ENCODE data around the gene TOGARAM1. TPM values are rescaled to one million over a fixed set of nuclear protein-coding genes. Genes with fewer than 3 reads are reported as not detected.

The TOGARAM1 gene
- total and polyA plus RNA-seq, 12 donors = 3.7 to 25.2 (median 21.8) TPM

GRCh38 chr14:45096218-45096617, 134.2 kb downstream of the TOGARAM1 start:
- Histone ChIP-seq H3K27me3 (no peaks in the 10 kb centered on the region), H3K4me1 (peaks cover 0 to 10% (median 8%) of the 10 kb centered on the region in 9 donors), H3K36me3 (peaks cover 0 to 76% (median 35%) of the 10 kb centered on the region in 9 donors), H3K9me3 (no peaks in the 10 kb centered on the region), H3K27ac (no peak overlapping the region), H3K4me3 (no peak overlapping the region)
- intact Hi-C loops (cut with DNase I) = loop anchor here in 1 of 10 donors (5.0 kb wide), 1 partner anchor 36 kb away; the partner anchor contains the start of gene FKBP3
- DNase-seq = no peak
- no peak for TF ChIP-seq CTCF (IDR thresholded peaks at IDR 0.05)
- no peak for ATAC-seq
- WGBS, 2 donors = 96 to 98% methylated on average over 4 of the region's 4 CpGs

GRCh38 chr14:45103806-45104205, 141.8 kb downstream of the TOGARAM1 start:
- Histone ChIP-seq H3K27me3 (no peaks in the 10 kb centered on the region), H3K27ac (no peak overlapping the region), H3K4me3 (no peak overlapping the region), H3K36me3 (peaks cover 0 to 100% (median 56%) of the 10 kb centered on the region in 9 donors), H3K9me3 (no peaks in the 10 kb centered on the region), H3K4me1 (no peaks in the 10 kb centered on the region)
- no peak for DNase-seq
- intact Hi-C loops (cut with DNase I) = no loop called here
- ATAC-seq = no peak
- no peak for TF ChIP-seq CTCF (IDR thresholded peaks at IDR 0.05)

GRCh38 chr14:45104561-45104960, 142.6 kb downstream of the TOGARAM1 start:
- no peaks in the 10 kb centered on the region for H3K27me3 ChIP-seq
- DNase-seq = no peak
- no peak overlapping the region for H3K27ac ChIP-seq
- H3K9me3 ChIP-seq = no peaks in the 10 kb centered on the region
- intact Hi-C loops (cut with DNase I) = no loop called here
- no peak for TF ChIP-seq CTCF (IDR thresholded peaks at IDR 0.05)
- ATAC-seq = no peak
- H3K4me3 ChIP-seq = no peak overlapping the region
- no peaks in the 10 kb centered on the region for H3K4me1 ChIP-seq
- 53 to 94% methylated on average over 1 of the region's 1 CpG for WGBS, 2 donors
- H3K36me3 ChIP-seq = peaks cover 0 to 100% (median 62%) of the 10 kb centered on the region in 9 donors

- no peak for ATAC-seq
- H3K27ac ChIP-seq = no peak overlapping the region
- H3K4me1 ChIP-seq = no peaks in the 10 kb centered on the region
- no peak overlapping the region for H3K4me3 ChIP-seq
- TF ChIP-seq CTCF (IDR thresholded peaks at IDR 0.05) = no peak
- intact Hi-C loops (cut with DNase I) = no loop called here
- H3K36me3 ChIP-seq = peaks cover 0 to 100% (median 82%) of the 10 kb centered on the region in 9 donors
- no peaks in the 10 kb centered on the region for H3K9me3 ChIP-seq
- 91 to 92% methylated on average over 6 of the region's 6 CpGs for WGBS, 2 donors
- no peak for DNase-seq
- H3K27me3 ChIP-seq = no peaks in the 10 kb centered on the region
These were observed 151.1 kb downstream of the TOGARAM1 start for GRCh38 chr14:45112896-45113781.
